Hepatocyte (in vitro differentiated cells): ENCODE measurements around the gene C16orf96. TPM values are rescaled to one million over a fixed set of nuclear protein-coding genes. Genes with fewer than 3 reads are reported as not detected.

Experiments
- DNase-seq: peaks from one replicate; pipeline ENCODE4 v3.0.0-alpha.2; 2016; ENCODE audit warnings: low spot score
- H2AFZ ChIP-seq: fragments of 200-600 bp; sonication (generic); 2 replicates; pipeline ENCODE4 v1.6.0; 2016; ENCODE audit warnings: antibody characterized with exemption, mild to moderate bottlenecking
- H3K27ac ChIP-seq: fragments of 200-600 bp; sonication (generic); 2 replicates; pipeline ENCODE4 v1.5.1; 2016; ENCODE audit warnings: mild to moderate bottlenecking
- H3K27me3 ChIP-seq: fragments of 200-600 bp; sonication (generic); 2 replicates; pipeline ENCODE4 v1.6.1; 2016
- H3K36me3 ChIP-seq: fragments of 200-600 bp; sonication (generic); replicated peaks from 2 replicates; pipeline ENCODE4 v1.5.1; 2016; ENCODE audit warnings: low read depth; ENCODE audit not compliant: insufficient read depth
- H3K4me1 ChIP-seq: fragments of 200-600 bp; sonication (generic); 2 replicates; pipeline ENCODE4 v1.5.1; 2016; ENCODE audit warnings: mild to moderate bottlenecking, moderate library complexity; ENCODE audit not compliant: insufficient read depth
- H3K4me2 ChIP-seq: fragments of 200-600 bp; sonication (generic); 2 replicates; pipeline ENCODE4 v1.6.0; 2016
- H3K4me3 ChIP-seq: fragments of 200-600 bp; sonication (generic); 2 replicates; pipeline ENCODE4 v1.5.1; 2016; ENCODE audit warnings: mild to moderate bottlenecking
- H3K79me2 ChIP-seq: fragments of 200-600 bp; sonication (generic); 2 replicates; pipeline ENCODE4 v1.6.0; 2017; ENCODE audit warnings: mild to moderate bottlenecking
- H3K9me2 ChIP-seq: fragments of 200-600 bp; sonication (generic); replicated peaks from 2 replicates; pipeline ENCODE4 v1.6.0; 2017; ENCODE audit warnings: mild to moderate bottlenecking; ENCODE audit not compliant: insufficient read depth
- H3K9me3 ChIP-seq: fragments of 200-600 bp; sonication (generic); 2 replicates; pipeline ENCODE4 v1.5.1; 2016; ENCODE audit warnings: low read depth, mild to moderate bottlenecking
- H4K20me1 ChIP-seq: fragments of 200-600 bp; sonication (generic); 2 replicates; pipeline ENCODE4 v1.6.0; 2016; ENCODE audit warnings: mild to moderate bottlenecking; ENCODE audit not compliant: insufficient read depth, poor library complexity, severe bottlenecking
- EZH2 ChIP-seq: fragments of 200-600 bp; sonication (generic); IDR thresholded peaks from 2 replicates; pipeline ENCODE4 v1.6.1; 2016; ENCODE audit warnings: antibody characterized with exemption, mild to moderate bottlenecking, borderline replicate concordance
- EZH2phosphoT487 ChIP-seq: fragments of 200-600 bp; sonication (generic); IDR thresholded peaks from one replicate; pipeline ENCODE4 v1.6.1; 2018; ENCODE audit warnings: antibody characterized with exemption, mild to moderate bottlenecking, low read depth, moderate library complexity; ENCODE audit not compliant: unreplicated experiment, severe bottlenecking
- WGBS: methylation state at CpG from one replicate; pipeline ENCODE4 v1.1.6; 2016; ENCODE audit warnings: low lambda C conversion rate; ENCODE audit errors: missing lambda C conversion rate; 5-methylcytosine and 5-hydroxymethylcytosine counted together
- polyA plus RNA-seq: library from polyadenylated mRNA; unstranded; fragments of >200 nt; fragmentation: Nextera tagmentation; extraction: Ambion mirVana; gene quantifications from 2 replicates; pipeline ENCODE4 v1.2.1, GENCODE V29; 2016
- total RNA-seq: library from RNA; depleted of rRNA; stranded (reverse); fragments of >200 nt; gene quantifications from 2 replicates; pipeline ENCODE4 v1.2.3, GENCODE V29; 2014
- TF ChIP-seq, protein P1 (sequence below): fragments of 200-600 bp; sonication (generic); IDR thresholded peaks from 2 replicates; pipeline ENCODE4 v1.5.1; 2016; ENCODE audit warnings: antibody characterized with exemption, mild to moderate bottlenecking; ENCODE audit not compliant: poor library complexity

The C16orf96 gene
- total and polyA plus RNA-seq, 2 experiments from 2014 or later = 0.20 TPM; not detected in 1

DNA sequence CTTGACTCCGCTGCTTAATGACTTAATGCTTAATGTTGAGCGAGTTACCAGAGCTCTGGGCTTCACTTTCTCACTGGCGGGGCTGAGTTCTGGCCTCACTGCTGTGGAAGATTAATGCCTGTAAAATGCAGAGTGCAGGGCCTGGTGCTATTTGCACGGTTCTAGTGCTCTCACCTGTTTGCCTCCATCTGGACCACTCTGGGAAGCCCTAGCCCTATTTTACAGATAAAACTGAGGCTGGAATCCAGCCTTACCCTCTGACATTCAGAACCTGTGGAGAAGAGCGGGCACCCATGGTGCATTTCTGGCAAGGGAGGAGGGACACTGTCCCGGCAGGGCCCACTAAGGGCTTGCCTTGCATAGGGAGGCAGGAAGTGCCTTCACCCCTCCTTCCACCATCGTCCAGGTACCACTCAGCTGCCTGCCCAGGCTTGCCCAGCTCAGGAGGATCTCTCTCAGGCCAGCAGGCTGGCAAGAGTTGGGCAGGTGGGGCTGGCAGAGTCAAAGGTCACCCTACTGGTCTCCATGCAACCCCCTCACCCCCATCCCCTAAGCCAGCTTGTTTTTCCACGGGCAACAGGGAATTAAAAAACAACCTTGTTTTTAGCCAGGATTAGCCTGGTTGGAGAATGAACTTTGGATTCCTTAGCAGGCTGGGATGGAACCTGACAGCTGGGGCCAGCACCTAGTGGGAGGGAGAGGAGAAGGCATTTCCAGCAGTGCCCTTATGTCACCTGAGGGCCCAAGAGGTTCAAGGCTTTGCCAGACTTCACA lies 62.7 kb downstream of the C16orf96 start:
- H3K27ac ChIP-seq = peak overlapping the region; percentile 64
- TF ChIP-seq EZH2phosphoT487 (no peak), EZH2 (no peak)
- TF ChIP-seq, protein P1, sequence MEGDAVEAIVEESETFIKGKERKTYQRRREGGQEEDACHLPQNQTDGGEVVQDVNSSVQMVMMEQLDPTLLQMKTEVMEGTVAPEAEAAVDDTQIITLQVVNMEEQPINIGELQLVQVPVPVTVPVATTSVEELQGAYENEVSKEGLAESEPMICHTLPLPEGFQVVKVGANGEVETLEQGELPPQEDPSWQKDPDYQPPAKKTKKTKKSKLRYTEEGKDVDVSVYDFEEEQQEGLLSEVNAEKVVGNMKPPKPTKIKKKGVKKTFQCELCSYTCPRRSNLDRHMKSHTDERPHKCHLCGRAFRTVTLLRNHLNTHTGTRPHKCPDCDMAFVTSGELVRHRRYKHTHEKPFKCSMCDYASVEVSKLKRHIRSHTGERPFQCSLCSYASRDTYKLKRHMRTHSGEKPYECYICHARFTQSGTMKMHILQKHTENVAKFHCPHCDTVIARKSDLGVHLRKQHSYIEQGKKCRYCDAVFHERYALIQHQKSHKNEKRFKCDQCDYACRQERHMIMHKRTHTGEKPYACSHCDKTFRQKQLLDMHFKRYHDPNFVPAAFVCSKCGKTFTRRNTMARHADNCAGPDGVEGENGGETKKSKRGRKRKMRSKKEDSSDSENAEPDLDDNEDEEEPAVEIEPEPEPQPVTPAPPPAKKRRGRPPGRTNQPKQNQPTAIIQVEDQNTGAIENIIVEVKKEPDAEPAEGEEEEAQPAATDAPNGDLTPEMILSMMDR = no peak
- WGBS = 86% methylated on average over 8 of the region's 8 CpGs
- peaks cover 1% of the 10 kb centered on the region for H4K20me1 ChIP-seq
- no peak for DNase-seq
- H3K4me1 ChIP-seq = peaks cover 39% of the 10 kb centered on the region
- H3K36me3 ChIP-seq = no peaks in the 10 kb centered on the region
- H3K79me2 ChIP-seq = peaks cover 30% of the 10 kb centered on the region
- H3K9me3 ChIP-seq = no peaks in the 10 kb centered on the region
- H3K27me3 ChIP-seq = no peaks in the 10 kb centered on the region
- peak overlapping the region; percentile 15 for H3K4me2 ChIP-seq
- H3K4me3 ChIP-seq = no peak overlapping the region
- H3K9me2 ChIP-seq = no peaks in the 10 kb centered on the region
- H2AFZ ChIP-seq = no peak overlapping the region

DNA sequence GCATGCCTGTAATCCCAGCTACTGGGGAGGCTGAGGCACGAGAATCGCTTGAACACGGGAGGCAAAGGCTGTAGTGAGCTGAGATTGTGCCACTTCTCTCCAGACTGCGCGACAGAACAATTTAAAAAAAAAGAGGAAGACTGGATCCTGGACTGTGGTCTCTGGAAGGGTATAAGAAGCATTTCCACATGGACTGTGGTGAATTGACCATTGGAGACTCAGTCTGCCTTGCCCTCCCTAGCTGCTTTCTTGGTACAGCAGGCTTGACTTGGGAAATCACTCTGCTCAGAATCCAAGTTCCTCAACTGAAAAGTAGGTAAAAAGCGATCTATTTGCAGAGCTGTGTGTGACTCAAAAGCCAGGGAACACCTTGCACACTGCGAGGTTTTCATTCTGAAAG lies 67.5 kb downstream of the C16orf96 start:
- WGBS = 90% methylated on average over 7 of the region's 7 CpGs
- peaks cover 20% of the 10 kb centered on the region for H3K4me1 ChIP-seq
- no peak overlapping the region for H3K4me3 ChIP-seq
- H3K36me3 ChIP-seq = no peaks in the 10 kb centered on the region
- H3K27ac ChIP-seq = no peak overlapping the region
- H3K9me3 ChIP-seq = no peaks in the 10 kb centered on the region
- no peaks in the 10 kb centered on the region for H3K27me3 ChIP-seq
- no peak for DNase-seq
- TF ChIP-seq EZH2phosphoT487 = no peak
- TF ChIP-seq, protein P1 = no peak
- no peak for TF ChIP-seq EZH2
- no peak overlapping the region for H3K4me2 ChIP-seq
- no peaks in the 10 kb centered on the region for H3K9me2 ChIP-seq
- H4K20me1 ChIP-seq = peaks cover 28% of the 10 kb centered on the region
- peaks cover 45% of the 10 kb centered on the region for H3K79me2 ChIP-seq
- H2AFZ ChIP-seq = no peak overlapping the region

DNA sequence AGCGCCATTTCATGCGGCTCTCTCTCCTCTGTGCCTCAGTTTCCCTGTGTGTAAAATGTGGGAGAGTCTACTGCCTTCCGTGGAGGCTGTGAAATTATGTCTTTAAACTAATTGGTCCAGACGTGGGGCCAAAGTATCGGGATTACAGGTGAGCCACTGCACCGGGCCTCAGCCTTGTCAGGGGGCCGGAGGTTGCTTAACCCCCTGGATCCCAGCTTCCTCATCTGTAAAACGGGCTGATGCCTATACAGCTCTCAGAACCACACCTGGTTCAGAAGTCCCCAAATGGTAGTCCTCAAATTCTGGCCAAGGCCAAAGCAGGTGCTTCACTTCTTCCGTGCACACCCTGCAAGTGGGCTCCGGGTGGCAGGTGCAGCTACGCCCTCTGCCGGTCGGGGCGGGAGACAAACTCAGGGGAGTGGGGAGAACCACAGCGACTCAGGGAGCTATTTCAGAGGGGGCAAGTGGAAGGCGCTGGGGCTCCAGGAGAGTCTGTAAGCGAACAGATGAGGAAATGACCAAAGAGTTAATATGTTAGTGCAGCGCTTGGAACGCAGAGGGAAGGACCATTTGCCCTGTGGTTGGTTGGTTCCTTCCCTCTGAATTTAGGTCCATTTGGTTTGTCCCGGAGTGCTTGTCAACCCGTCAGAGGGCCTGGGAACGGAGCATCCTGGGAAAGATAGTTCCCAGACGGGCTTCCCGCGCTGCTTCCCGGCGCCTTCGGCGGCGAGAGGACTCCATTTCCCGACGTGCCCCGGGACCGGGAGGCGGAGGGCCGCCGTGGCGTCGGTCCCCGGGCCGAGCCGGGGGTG lies 68.1 kb downstream of the C16orf96 start, which contains the start of gene MGRN1:
Gene MGRN1, plus strand, starts transcription at position 812 of the 812 bp plus-strand sequence. CDS start 135 bp downstream, outside the sequence.
- peak; percentile 98 for DNase-seq
- H3K27ac ChIP-seq = peak within 1 kb of the TSS; percentile 95
- no peaks in the 10 kb centered on the region for H3K27me3 ChIP-seq
- peak within 1 kb of the TSS; percentile 71 for H3K4me3 ChIP-seq
- H3K79me2 ChIP-seq = peaks cover 47% of the 10 kb centered on the region
- 17% methylated on average over 33 of the region's 42 CpGs for WGBS
- H3K9me2 ChIP-seq = no peaks in the 10 kb centered on the region
- H3K9me3 ChIP-seq = no peaks in the 10 kb centered on the region
- TF ChIP-seq, protein P1 = peak; percentile 96
- TF ChIP-seq EZH2 = no peak
- H3K36me3 ChIP-seq = no peaks in the 10 kb centered on the region
- peaks cover 32% of the 10 kb centered on the region for H4K20me1 ChIP-seq
- peaks cover 14% of the 10 kb centered on the region for H3K4me1 ChIP-seq
- peak within 1 kb of the TSS; percentile 99 for H3K4me2 ChIP-seq
- peak within 1 kb of the TSS; percentile 77 for H2AFZ ChIP-seq
